CD14-positive monocyte (primary cell): ENCODE measurements around the gene F7. TPM values are rescaled to one million over a fixed set of nuclear protein-coding genes. Genes with fewer than 3 reads are reported as not detected.

Experiments
- DNase-seq, 3 donors: peaks; one replicate each; pipeline ENCODE4 v3.0.0-alpha.2; 2011 to 2022
- H2AFZ ChIP-seq: 2 replicates; pipeline ENCODE4 v1.6.0; 2012; ENCODE audit warnings: mild to moderate bottlenecking, low read depth, low read length, inconsistent platforms; ENCODE audit not compliant: insufficient read depth, poor library complexity, severe bottlenecking
- H3K27ac ChIP-seq, 2 donors: 1 replicate in 1 of 2; 2 replicates in 1 of 2; pipeline ENCODE4 v1.5.1; 2012 to 2013; ENCODE audit warnings: low read length in 2 of 2, control low read depth in 1 of 2, inconsistent platforms in 1 of 2, low read depth in 1 of 2, mild to moderate bottlenecking in 1 of 2
- H3K27me3 ChIP-seq, 2 donors: one replicate each; pipeline versions ENCODE4 v1.6.0 to v1.6.1; 2011 to 2013; ENCODE audit warnings: low read length in 2 of 2; ENCODE audit not compliant: control insufficient read depth in 2 of 2, insufficient read depth in 2 of 2
- H3K36me3 ChIP-seq, 2 donors: replicated peaks in 1 of 2; 1 replicate in 1 of 2; 2 replicates in 1 of 2; pipeline versions ENCODE4 v1.5.1 to v1.6.1; 2012 to 2013; ENCODE audit warnings: low read length in 2 of 2, control low read depth in 1 of 2, inconsistent platforms in 1 of 2, mild to moderate bottlenecking in 1 of 2; ENCODE audit not compliant: insufficient read depth in 2 of 2, control insufficient read depth in 1 of 2
- H3K4me1 ChIP-seq, 2 donors: 1 replicate in 1 of 2; 2 replicates in 1 of 2; pipeline versions ENCODE4 v1.5.1 to v1.6.1; 2012 to 2013; ENCODE audit warnings: low read length in 2 of 2, control low read depth in 1 of 2, inconsistent platforms in 1 of 2, mild to moderate bottlenecking in 1 of 2, moderate library complexity in 1 of 2; ENCODE audit not compliant: insufficient read depth in 2 of 2, control insufficient read depth in 1 of 2
- H3K4me2 ChIP-seq: replicated peaks from 2 replicates; pipeline ENCODE3; 2012; ENCODE audit warnings: low read length, moderate library complexity, mild to moderate bottlenecking; ENCODE audit not compliant: poor library complexity, severe bottlenecking; ENCODE audit errors: extremely low read depth
- H3K4me3 ChIP-seq, 3 experiments: fragments of 200-600 bp in 1 of 3; sonication (generic) in 1 of 3; replicated peaks in 1 of 3; 1 replicate in 2 of 3; 2 replicates in 1 of 3; pipeline ENCODE4 v1.5.1; 2011 to 2013; ENCODE audit warnings: low read length in 3 of 3, mild to moderate bottlenecking in 3 of 3, control low read depth in 2 of 3, low read depth in 2 of 3, inconsistent platforms in 1 of 3, moderate library complexity in 1 of 3
- H3K79me2 ChIP-seq: 2 replicates; pipeline ENCODE4 v1.6.0; 2012; ENCODE audit warnings: mild to moderate bottlenecking, control low read depth, inconsistent platforms, low read length, moderate library complexity; ENCODE audit not compliant: insufficient read depth
- H3K9ac ChIP-seq: 2 replicates; pipeline ENCODE4 v1.6.0; 2017; ENCODE audit warnings: low read length, mild to moderate bottlenecking; ENCODE audit not compliant: insufficient read depth, poor library complexity, severe bottlenecking
- H3K9me3 ChIP-seq, 2 donors: replicated peaks in 1 of 2; 1 replicate in 1 of 2; 2 replicates in 1 of 2; pipeline versions ENCODE4 v1.5.1 to v1.6.1; 2012 to 2013; ENCODE audit warnings: low read length in 2 of 2, control low read depth in 1 of 2; ENCODE audit not compliant: control insufficient read depth in 1 of 2, insufficient read depth in 1 of 2
- H4K20me1 ChIP-seq: 2 replicates; pipeline ENCODE4 v1.6.0; 2012; ENCODE audit warnings: mild to moderate bottlenecking, low read length, control low read depth, moderate library complexity; ENCODE audit not compliant: insufficient read depth
- H3K27ac Mint-ChIP-seq, 7 donors: one replicate each; pipeline ENCODE4 v1.8.0; 2020; ENCODE audit warnings: mild to moderate bottlenecking in 7 of 7, mixed read lengths in 7 of 7, moderate library complexity in 6 of 7, inconsistent platforms in 2 of 7
- H3K27me3 Mint-ChIP-seq, 3 donors: one replicate each; pipeline ENCODE4 v1.8.0; 2021 to 2022; ENCODE audit warnings: low read depth in 3 of 3, mild to moderate bottlenecking in 3 of 3, mixed read lengths in 3 of 3, moderate library complexity in 3 of 3, inconsistent platforms in 1 of 3
- H3K36me3 Mint-ChIP-seq, 2 donors: one replicate each; pipeline ENCODE4 v1.8.0; 2020; ENCODE audit warnings: mixed read lengths in 2 of 2, inconsistent platforms in 1 of 2, mild to moderate bottlenecking in 1 of 2
- H3K4me1 Mint-ChIP-seq: one replicate; pipeline ENCODE4 v1.8.0; 2020; ENCODE audit warnings: mild to moderate bottlenecking, mixed read lengths
- H3K4me3 Mint-ChIP-seq, 2 donors: one replicate each; pipeline ENCODE4 v1.8.0; 2020; ENCODE audit warnings: mild to moderate bottlenecking in 2 of 2, mixed read lengths in 2 of 2, moderate library complexity in 1 of 2
- H3K9me3 Mint-ChIP-seq, 7 donors: one replicate each; pipeline ENCODE4 v1.8.0; 2020 to 2022; ENCODE audit warnings: mixed read lengths in 7 of 7, mild to moderate bottlenecking in 6 of 7, moderate library complexity in 6 of 7, inconsistent platforms in 2 of 7
- WGBS: methylation state at CpG from one replicate; pipeline ENCODE4 v1.1.5; 2013; ENCODE audit warnings: missing lambda C conversion rate; ENCODE audit not compliant: insufficient coverage; 5-methylcytosine and 5-hydroxymethylcytosine counted together
- intact Hi-C, 2 donors: fragments of 100-400 bp; cut with micrococcal nuclease; formaldehyde crosslinking; loops; one replicate each; pipeline versions ENCODE4 v1.15.0 to v1.15.1; 2023
- polyA plus RNA-seq, 3 donors: library from polyadenylated mRNA; depleted of rRNA in 1 of 3; unstranded in 2 of 3; stranded (reverse) in 1 of 3; fragments of 300-500 nt in 2 of 3; fragments of >200 nt in 1 of 3; fragmentation: Illumina TruSeq in 2 of 3; gene quantifications; 1 replicate in 2 of 3; 2 replicates in 1 of 3; pipeline ENCODE4 v1.2.3, GENCODE V29; 2012 to 2021
- TF ChIP-seq, protein P1 (sequence below): fragments of 200-600 bp; IDR thresholded peaks from one replicate; pipeline ENCODE4 v1.8.0; 2022; ENCODE audit warnings: antibody characterized with exemption, mild to moderate bottlenecking

Gene F7
- polyA plus RNA-seq, 3 donors: not detected

DNA sequence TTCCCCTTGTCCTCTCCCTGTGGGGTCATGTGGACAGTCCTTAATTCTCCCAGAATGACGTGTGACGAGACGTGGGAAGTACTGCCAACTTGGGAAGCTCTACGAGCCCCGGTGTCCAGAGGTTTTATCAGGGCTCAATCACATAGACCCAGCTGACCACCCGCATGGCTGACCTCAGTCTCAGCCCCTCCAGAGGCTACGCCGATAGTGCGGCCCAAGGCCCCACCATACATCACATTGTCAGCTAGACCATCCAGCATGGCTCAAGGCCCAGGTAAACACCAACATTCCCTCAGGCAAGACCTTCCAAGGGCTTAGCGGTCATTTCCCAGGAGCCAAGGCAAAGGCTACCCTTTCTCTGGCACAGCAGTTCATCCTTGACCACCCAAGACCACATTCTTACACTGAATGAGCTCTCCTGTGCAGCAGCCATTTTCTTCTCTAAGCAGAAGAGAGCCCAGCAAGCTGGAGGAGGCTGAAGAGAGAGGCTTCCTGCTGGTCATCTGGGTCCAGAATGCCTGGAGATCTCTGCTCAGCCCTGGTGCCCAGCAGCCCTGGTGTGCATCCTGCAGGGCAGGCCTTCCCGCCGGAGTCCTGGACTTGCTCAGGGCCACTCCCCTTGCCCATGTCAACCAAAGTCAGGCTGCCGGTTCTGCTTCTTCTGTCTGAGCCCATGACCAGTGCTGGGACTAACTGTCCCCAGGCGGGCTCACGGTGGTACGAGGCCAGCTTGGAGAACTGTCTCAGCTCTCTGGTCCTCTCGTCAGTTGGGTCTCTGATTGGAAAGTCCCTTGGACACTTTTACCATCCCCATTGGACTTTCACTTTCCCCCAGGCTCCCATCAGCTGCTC is 9.1 kb downstream of the F7 start:
- peaks cover 4 to 16% (median 14%) of the 10 kb centered on the region in 3 donors for H3K27me3 Mint-ChIP-seq
- intact Hi-C loops: no loop called here
- no peak overlapping the region for H3K27ac Mint-ChIP-seq
- H3K4me1 ChIP-seq: no peaks in the 10 kb centered on the region
- H3K27me3 ChIP-seq: peaks cover 8 to 21% of the 10 kb centered on the region in 2 donors
- TF ChIP-seq, protein P1, sequence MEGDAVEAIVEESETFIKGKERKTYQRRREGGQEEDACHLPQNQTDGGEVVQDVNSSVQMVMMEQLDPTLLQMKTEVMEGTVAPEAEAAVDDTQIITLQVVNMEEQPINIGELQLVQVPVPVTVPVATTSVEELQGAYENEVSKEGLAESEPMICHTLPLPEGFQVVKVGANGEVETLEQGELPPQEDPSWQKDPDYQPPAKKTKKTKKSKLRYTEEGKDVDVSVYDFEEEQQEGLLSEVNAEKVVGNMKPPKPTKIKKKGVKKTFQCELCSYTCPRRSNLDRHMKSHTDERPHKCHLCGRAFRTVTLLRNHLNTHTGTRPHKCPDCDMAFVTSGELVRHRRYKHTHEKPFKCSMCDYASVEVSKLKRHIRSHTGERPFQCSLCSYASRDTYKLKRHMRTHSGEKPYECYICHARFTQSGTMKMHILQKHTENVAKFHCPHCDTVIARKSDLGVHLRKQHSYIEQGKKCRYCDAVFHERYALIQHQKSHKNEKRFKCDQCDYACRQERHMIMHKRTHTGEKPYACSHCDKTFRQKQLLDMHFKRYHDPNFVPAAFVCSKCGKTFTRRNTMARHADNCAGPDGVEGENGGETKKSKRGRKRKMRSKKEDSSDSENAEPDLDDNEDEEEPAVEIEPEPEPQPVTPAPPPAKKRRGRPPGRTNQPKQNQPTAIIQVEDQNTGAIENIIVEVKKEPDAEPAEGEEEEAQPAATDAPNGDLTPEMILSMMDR: no peak
- no peaks in the 10 kb centered on the region for H3K79me2 ChIP-seq
- no peak overlapping the region for H3K9ac ChIP-seq
- no peak overlapping the region for H3K4me2 ChIP-seq
- H3K36me3 ChIP-seq: no peaks in the 10 kb centered on the region
- no peak overlapping the region for H3K4me3 Mint-ChIP-seq
- no peak overlapping the region for H3K4me3 ChIP-seq
- H3K9me3 Mint-ChIP-seq: peaks cover 0 to 7% (median 2%) of the 10 kb centered on the region in 7 donors
- no peaks in the 10 kb centered on the region for H3K36me3 Mint-ChIP-seq
- H4K20me1 ChIP-seq: no peaks in the 10 kb centered on the region
- no peak for DNase-seq
- no peak overlapping the region for H2AFZ ChIP-seq
- peaks cover 0 to 1% of the 10 kb centered on the region in 2 donors for H3K9me3 ChIP-seq
- H3K27ac ChIP-seq: no peak overlapping the region
- 92% methylated on average over 15 of the region's 17 CpGs for WGBS
- no peaks in the 10 kb centered on the region for H3K4me1 Mint-ChIP-seq

DNA sequence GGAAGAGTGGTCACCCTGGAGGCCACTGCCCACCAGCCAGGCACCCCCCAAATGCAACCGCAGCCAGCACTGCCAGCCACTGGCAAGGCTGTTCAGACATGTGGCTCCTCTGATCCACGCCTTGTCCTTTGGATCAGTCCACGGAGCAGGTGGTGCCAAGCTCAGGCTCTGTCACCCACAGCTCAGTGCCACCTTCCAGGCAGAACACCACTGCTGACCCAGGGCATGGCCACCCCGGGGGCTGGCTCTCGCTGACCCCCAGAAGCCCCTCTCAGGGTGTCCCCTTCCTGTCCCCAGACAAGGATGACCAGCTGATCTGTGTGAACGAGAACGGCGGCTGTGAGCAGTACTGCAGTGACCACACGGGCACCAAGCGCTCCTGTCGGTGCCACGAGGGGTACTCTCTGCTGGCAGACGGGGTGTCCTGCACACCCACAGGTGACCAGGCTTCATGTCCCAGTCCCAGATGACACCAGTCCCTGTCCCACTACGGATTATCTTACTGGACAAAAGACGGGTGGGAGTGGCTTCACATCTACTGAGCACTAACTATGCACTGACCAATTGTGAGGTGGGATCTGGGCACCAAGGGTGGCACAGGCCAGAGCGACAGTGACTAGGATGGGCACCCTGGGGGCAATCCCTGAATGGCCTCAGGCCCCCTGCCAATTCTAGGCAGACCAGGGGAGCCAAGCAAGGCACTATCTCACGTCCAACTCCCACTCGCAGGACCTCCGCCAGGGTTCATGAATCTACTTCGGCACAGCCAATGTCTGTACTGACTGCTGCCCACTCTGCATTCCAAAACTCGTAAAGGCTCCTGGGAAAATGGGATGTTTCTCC is 10.0 kb downstream of the F7 start:
- Histone ChIP-seq H3K27me3 (peaks cover 6 to 16% of the 10 kb centered on the region in 2 donors), H3K4me1 (no peaks in the 10 kb centered on the region), H3K79me2 (no peaks in the 10 kb centered on the region), H3K9me3 (no peaks in the 10 kb centered on the region), H3K4me3 (no peak overlapping the region), H3K27ac (no peak overlapping the region), H4K20me1 (no peaks in the 10 kb centered on the region), H3K36me3 (no peaks in the 10 kb centered on the region), H2AFZ (no peak overlapping the region), H3K4me2 (no peak overlapping the region), H3K9ac (no peak overlapping the region)
- Mint-ChIP-seq H3K4me1 (no peaks in the 10 kb centered on the region), H3K9me3 (peaks cover 0 to 3% (median 0%) of the 10 kb centered on the region in 7 donors), H3K27ac (no peak overlapping the region), H3K4me3 (no peak overlapping the region), H3K36me3 (no peaks in the 10 kb centered on the region), H3K27me3 (peaks cover 4 to 9% (median 8%) of the 10 kb centered on the region in 3 donors)
- 95% methylated on average over 21 of the region's 21 CpGs for WGBS
- TF ChIP-seq, protein P1: no peak
- intact Hi-C loops: no loop called here
- no peak for DNase-seq
